T-cell (primary cell): ENCODE data around the gene ADGRE3. TPM values are rescaled to one million over a fixed set of nuclear protein-coding genes. Genes with fewer than 3 reads are reported as not detected.

ENCODE experiments used
- ATAC-seq, 4 experiments: fragments of 200-7000 bp in 3 of 4; fragments of 150-1000 bp in 1 of 4; cut with Tn5 transposase; replicated peaks in 1 of 4; 1 replicate in 3 of 4; 2 replicates in 1 of 4; pipeline ENCODE4 v1.10.0; 2021; ENCODE audit warnings: moderate library complexity in 3 of 4, mild to moderate bottlenecking in 2 of 4, moderate number of reproducible peaks in 1 of 4
- CTCF ChIA-PET, 2 donors: fragments of 300-600 bp; sonication (Branson Sonifier 250); formaldehyde crosslinking; loops; one replicate each; lab custom pipeline; 2022; ENCODE audit warnings: antibody characterized with exemption in 2 of 2; lab: Charles Lee
- POLR2A ChIA-PET, 2 donors: fragments of 300-600 bp; sonication (Branson Sonifier 250); formaldehyde crosslinking; loops; one replicate each; lab custom pipeline; 2022; ENCODE audit warnings: antibody characterized with exemption in 2 of 2; lab: Charles Lee
- DNase-seq, 35 experiments: peaks; one replicate each; pipeline versions ENCODE4 v3.0.0 to v3.0.0-alpha.2; 2013 to 2023
- H3K27ac ChIP-seq: one replicate; pipeline ENCODE4 v1.5.1; 2013; ENCODE audit warnings: low read length
- H3K27me3 ChIP-seq, 2 experiments: replicated peaks in 1 of 2; 1 replicate in 1 of 2; 2 replicates in 1 of 2; pipeline versions ENCODE4 v1.6.1 to v1.7.0; 2013; ENCODE audit warnings: low read length in 1 of 2, mixed read lengths in 1 of 2; ENCODE audit not compliant: control insufficient read depth in 2 of 2, insufficient read depth in 2 of 2; ENCODE audit errors: extremely low read depth in 1 of 2
- H3K36me3 ChIP-seq, 2 donors: 1 replicate in 1 of 2; 2 replicates in 1 of 2; pipeline versions ENCODE4 v1.6.1 to v1.7.0; 2013; ENCODE audit warnings: low read length in 1 of 2; ENCODE audit not compliant: control insufficient read depth in 2 of 2, insufficient read depth in 1 of 2; ENCODE audit errors: extremely low read depth in 1 of 2
- H3K4me1 ChIP-seq, 2 experiments: 1 replicate in 1 of 2; 2 replicates in 1 of 2; pipeline versions ENCODE4 v1.6.1 to v1.7.0; 2013; ENCODE audit warnings: low read length in 2 of 2, mixed read lengths in 1 of 2; ENCODE audit not compliant: insufficient read depth in 2 of 2, control insufficient read depth in 1 of 2; ENCODE audit errors: extremely low read depth in 1 of 2
- H3K4me3 ChIP-seq, 2 donors: 1 replicate in 1 of 2; 2 replicates in 1 of 2; pipeline versions ENCODE4 v1.5.1 to v1.7.0; 2013; ENCODE audit warnings: mild to moderate bottlenecking in 2 of 2, low read length in 1 of 2, moderate library complexity in 1 of 2; ENCODE audit not compliant: control insufficient read depth in 1 of 2; ENCODE audit errors: extremely low read depth in 1 of 2
- H3K9me3 ChIP-seq: 2 replicates; pipeline ENCODE4 v1.7.0; 2013
- H3K27ac Mint-ChIP-seq, 2 donors: one replicate each; pipeline ENCODE4 v1.8.0; 2020 to 2021; ENCODE audit warnings: mild to moderate bottlenecking in 2 of 2, mixed read lengths in 2 of 2
- H3K27me3 Mint-ChIP-seq, 2 donors: one replicate each; pipeline ENCODE4 v1.8.0; 2021 to 2022; ENCODE audit warnings: mixed read lengths in 2 of 2
- H3K36me3 Mint-ChIP-seq: one replicate; pipeline ENCODE4 v1.8.0; 2021; ENCODE audit warnings: mixed read lengths
- H3K4me1 Mint-ChIP-seq, 3 donors: one replicate each; pipeline ENCODE4 v1.8.0; 2020 to 2022; ENCODE audit warnings: mixed read lengths in 3 of 3, mild to moderate bottlenecking in 1 of 3
- H3K4me3 Mint-ChIP-seq, 3 donors: one replicate each; pipeline ENCODE4 v1.8.0; 2020 to 2022; ENCODE audit warnings: mild to moderate bottlenecking in 3 of 3, mixed read lengths in 3 of 3, moderate library complexity in 3 of 3
- H3K9me3 Mint-ChIP-seq, 3 donors: one replicate each; pipeline ENCODE4 v1.8.0; 2020 to 2022; ENCODE audit warnings: mixed read lengths in 3 of 3
- WGBS: methylation state at CpG from one replicate; pipeline ENCODE4 v1.1.5; 2013; ENCODE audit warnings: missing lambda C conversion rate; ENCODE audit not compliant: insufficient coverage; 5-methylcytosine and 5-hydroxymethylcytosine counted together
- total RNA-seq, 35 experiments: library from RNA in 6 of 35; stranded (reverse) in 6 of 35; fragments of 120-200 nt in 1 of 35; gene quantifications; one replicate each; pipeline versions ENCODE4 v1.2.1 to v1.2.4 and lab custom pipeline; 2013 to 2026

ADGRE3 gene
- total RNA-seq, 5 donors from 2014 or later (not counting 1 experiment from before 2014, with no cell fraction given), result not detected

- CTCF ChIA-PET, result no interaction called here
Observed at GRCh38 chr19:14655726-14656125, 18.9 kb downstream of the ADGRE3 start.

GRCh38 chr19:14654786-14655560, 19.7 kb downstream of the ADGRE3 start:
- H3K36me3 ChIP-seq, result no peaks in the 10 kb centered on the region
- H3K27ac Mint-ChIP-seq, result no peak overlapping the region
- no peak for ATAC-seq

More at GRCh38 chr19:14655726-14656125, 18.9 kb downstream of the ADGRE3 start:
- Mint-ChIP-seq H3K36me3 (no peaks in the 10 kb centered on the region), H3K9me3 (peaks cover 0 to under 1% (median 0%) of the 10 kb centered on the region in 3 donors), H3K27ac (no peak overlapping the region), H3K27me3 (peaks cover 16 to 26% of the 10 kb centered on the region in 2 donors), H3K4me1 (no peaks in the 10 kb centered on the region), H3K4me3 (no peak overlapping the region)
- DNase-seq (no peak), ATAC-seq (no peak)
- Histone ChIP-seq H3K27me3 (peaks cover 0 to 15% of the 10 kb centered on the region in 2 experiments), H3K27ac (no peak overlapping the region), H3K4me1 (no peaks in the 10 kb centered on the region), H3K36me3 (no peaks in the 10 kb centered on the region), H3K9me3 (no peaks in the 10 kb centered on the region), H3K4me3 (no peak overlapping the region)
- 76% methylated on average over 8 of the region's 11 CpGs for WGBS
- POLR2A ChIA-PET, result no interaction called here

DNA sequence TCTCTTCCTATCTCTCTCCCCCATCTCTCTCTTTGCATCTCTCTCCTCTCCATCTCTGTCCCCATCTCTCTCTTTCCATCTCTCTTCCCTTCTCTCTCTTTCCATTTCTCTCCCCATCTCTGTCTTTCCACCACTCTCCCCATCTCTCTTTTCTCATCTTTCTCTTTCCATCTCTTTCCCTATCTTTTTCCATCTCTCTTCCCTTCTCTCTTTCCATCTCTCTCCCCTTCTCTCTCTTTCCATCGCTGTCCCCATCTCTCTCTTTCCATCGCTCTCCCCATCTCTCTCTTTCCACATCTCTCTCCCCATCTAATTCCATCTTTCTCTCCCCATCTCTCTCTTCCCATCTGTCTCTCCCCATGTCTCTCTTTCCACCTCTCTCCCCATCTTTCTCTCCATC, 24.5 kb downstream of the ADGRE3 start:
- H3K4me1 ChIP-seq, result no peaks in the 10 kb centered on the region
- no peaks in the 10 kb centered on the region for H3K9me3 ChIP-seq
- H3K4me3 ChIP-seq, result no peak overlapping the region
- Mint-ChIP-seq H3K9me3 (peaks cover 0 to 9% (median 0%) of the 10 kb centered on the region in 3 donors), H3K27ac (no peak overlapping the region), H3K27me3 (peaks cover 33 to 37% of the 10 kb centered on the region in 2 donors), H3K4me1 (peaks cover 0 to 4% (median 0%) of the 10 kb centered on the region in 3 donors), H3K36me3 (no peaks in the 10 kb centered on the region), H3K4me3 (no peak overlapping the region)
- WGBS, result 76% methylated on average over 2 of the region's 2 CpGs
- peaks cover 0 to 9% of the 10 kb centered on the region in 2 experiments for H3K27me3 ChIP-seq
- ChIA-PET POLR2A (no interaction called here), CTCF (no interaction called here)
- no peak overlapping the region for H3K27ac ChIP-seq
- H3K36me3 ChIP-seq, result no peaks in the 10 kb centered on the region
- ATAC-seq, result no peak
- DNase-seq, result no peak

More at GRCh38 chr19:14654786-14655560, 19.7 kb downstream of the ADGRE3 start:
- ChIA-PET CTCF (interaction anchor here in 1 of 2 donors (0.6 kb wide), 1 partner anchor 148 kb away, joined by 4 read pairs; no protein-coding TSS in a partner anchor), POLR2A (interaction anchor here in 1 of 2 donors (0.6 kb wide), 1 partner anchor 1221 kb away, joined by 3 read pairs; no protein-coding TSS in a partner anchor)
- Mint-ChIP-seq H3K9me3 (peaks cover 0 to 8% (median 0%) of the 10 kb centered on the region in 3 donors), H3K27me3 (peaks cover 21 to 30% of the 10 kb centered on the region in 2 donors), H3K4me3 (no peak overlapping the region), H3K4me1 (no peaks in the 10 kb centered on the region), H3K36me3 (no peaks in the 10 kb centered on the region)
- Histone ChIP-seq H3K4me1 (no peaks in the 10 kb centered on the region), H3K4me3 (no peak overlapping the region), H3K27me3 (peaks cover 0 to 15% of the 10 kb centered on the region in 2 experiments), H3K27ac (no peak overlapping the region), H3K9me3 (no peaks in the 10 kb centered on the region)
- 58% methylated on average over 3 of the region's 7 CpGs for WGBS
- DNase-seq, result no peak

DNA sequence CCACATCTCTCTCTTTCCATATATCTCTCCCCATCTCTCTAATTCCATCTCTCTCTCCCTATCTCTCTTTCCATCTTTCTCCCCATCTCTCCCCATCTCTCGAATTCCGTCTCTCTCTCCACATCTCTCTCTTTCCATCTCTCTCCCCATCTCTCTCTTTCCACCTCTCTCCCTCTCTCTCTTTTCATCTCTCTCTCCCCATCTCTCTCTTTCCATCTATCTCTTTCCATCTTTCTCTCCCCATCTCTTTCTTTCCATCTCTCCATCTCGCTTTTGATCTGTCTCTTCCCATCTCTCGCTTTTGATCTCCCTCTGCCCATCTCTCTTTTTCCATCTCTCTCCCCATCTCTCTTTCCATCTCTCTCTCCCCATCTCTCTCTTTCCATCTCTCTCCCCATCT, 25.6 kb downstream of the ADGRE3 start:
- peaks cover 0 to 4% (median 0%) of the 10 kb centered on the region in 3 donors for H3K4me1 Mint-ChIP-seq
- CTCF ChIA-PET, result no interaction called here
- 78% methylated on average over 4 of the region's 4 CpGs for WGBS

GRCh38 chr19:14648506-14648905, 26.1 kb downstream of the ADGRE3 start:
- H3K4me1 ChIP-seq, result no peaks in the 10 kb centered on the region
- no peak overlapping the region for H3K27ac Mint-ChIP-seq
- CTCF ChIA-PET, result no interaction called here
- peaks cover 0 to 15% of the 10 kb centered on the region in 2 experiments for H3K27me3 ChIP-seq
- ATAC-seq, result no peak
- no peaks in the 10 kb centered on the region for H3K9me3 ChIP-seq
- no peaks in the 10 kb centered on the region for H3K36me3 ChIP-seq
- peaks cover 0 to 4% (median 0%) of the 10 kb centered on the region in 3 donors for H3K4me1 Mint-ChIP-seq
- H3K27me3 Mint-ChIP-seq, result peaks cover 33 to 34% of the 10 kb centered on the region in 2 donors
- no peak for DNase-seq
- no peak overlapping the region for H3K4me3 ChIP-seq
- H3K4me3 Mint-ChIP-seq, result no peak overlapping the region
- H3K9me3 Mint-ChIP-seq, result peaks cover under 1 to 9% (median under 1%) of the 10 kb centered on the region in 3 donors
- no peak overlapping the region for H3K27ac ChIP-seq
- peaks cover under 1% of the 10 kb centered on the region for H3K36me3 Mint-ChIP-seq
- WGBS, result 95% methylated on average over 2 of the region's 2 CpGs
- POLR2A ChIA-PET, result no interaction called here

More for the DNA sequence above, 25.6 kb downstream of the ADGRE3 start:
- Histone ChIP-seq H3K27ac (no peak overlapping the region), H3K27me3 (peaks cover 0 to 12% of the 10 kb centered on the region in 2 experiments), H3K9me3 (no peaks in the 10 kb centered on the region), H3K4me3 (no peak overlapping the region), H3K4me1 (no peaks in the 10 kb centered on the region), H3K36me3 (no peaks in the 10 kb centered on the region)
- no peak overlapping the region for H3K4me3 Mint-ChIP-seq
- H3K27ac Mint-ChIP-seq, result no peak overlapping the region
- POLR2A ChIA-PET, result no interaction called here
- peaks cover 0 to 9% (median 0%) of the 10 kb centered on the region in 3 donors for H3K9me3 Mint-ChIP-seq
- ATAC-seq (no peak), DNase-seq (no peak)
- peaks cover 33 to 35% of the 10 kb centered on the region in 2 donors for H3K27me3 Mint-ChIP-seq
- no peaks in the 10 kb centered on the region for H3K36me3 Mint-ChIP-seq

GRCh38 chr19:14639536-14640277, 34.9 kb downstream of the ADGRE3 start:
- no peak for DNase-seq
- no peaks in the 10 kb centered on the region for H3K4me1 Mint-ChIP-seq
- H3K4me1 ChIP-seq, result no peaks in the 10 kb centered on the region
- no peak overlapping the region for H3K4me3 ChIP-seq
- POLR2A ChIA-PET, result no interaction called here
- no CpG with 5 or more reads among the region's 4 CpGs for WGBS
- no peak for ATAC-seq
- no peaks in the 10 kb centered on the region for H3K36me3 ChIP-seq
- peaks cover 11% of the 10 kb centered on the region for H3K36me3 Mint-ChIP-seq
- no peaks in the 10 kb centered on the region for H3K9me3 ChIP-seq
- H3K27me3 ChIP-seq, result peaks cover 0 to 18% of the 10 kb centered on the region in 2 experiments
- H3K4me3 Mint-ChIP-seq, result no peak overlapping the region
- CTCF ChIA-PET, result interaction anchor here in 1 of 2 donors (0.6 to 1.1 kb wide), 2 partner anchors 13 to 85 kb away, joined by 4 to 7 read pairs; no protein-coding TSS in a partner anchor
- H3K27me3 Mint-ChIP-seq, result peaks cover 13% of the 10 kb centered on the region in 2 donors
- H3K27ac ChIP-seq, result no peak overlapping the region
- H3K27ac Mint-ChIP-seq, result no peak overlapping the region
- H3K9me3 Mint-ChIP-seq, result peaks cover 4 to 15% (median 14%) of the 10 kb centered on the region in 3 donors
